ENCODE results near the gene TNIK. TPM values are rescaled to one million over a fixed set of nuclear protein-coding genes. Genes with fewer than 3 reads are reported as not detected.

TNIK gene
- total RNA-seq, 1 experiment from 2014 or later = 7.0 TPM

DNA sequence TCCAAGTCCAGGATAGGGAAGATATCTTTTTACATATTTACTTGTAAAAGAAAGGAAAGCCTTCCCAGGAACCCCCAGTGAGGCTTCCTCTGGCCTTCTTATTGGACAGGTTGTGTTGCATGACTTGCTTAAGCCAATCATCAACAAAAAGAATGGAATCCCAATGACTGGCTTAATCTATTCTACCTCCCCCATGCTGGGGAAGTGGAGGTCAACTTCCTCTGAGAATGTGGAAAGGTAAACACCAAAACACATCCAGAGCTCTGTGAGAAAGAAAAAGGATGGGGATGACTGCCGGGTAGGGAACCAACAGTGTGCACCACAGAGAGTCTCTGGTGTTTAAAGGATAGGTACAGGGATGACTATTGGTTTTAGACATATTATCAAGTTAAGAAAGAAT lies 25.1 kb downstream of the TNIK start:
- no peaks in the 10 kb centered on the region for H3K27me3 ChIP-seq (ENCODE audit: low read length)
- no peak overlapping the region for H3K4me2 ChIP-seq (ENCODE audit: low read length)
- no peak for ATAC-seq
- H3K27ac ChIP-seq (ENCODE audit: low read length) = no peak overlapping the region
- no peak overlapping the region for H3K4me3 ChIP-seq (ENCODE audit: low read length)
- CTCF ChIA-PET = no interaction called here
- no peaks in the 10 kb centered on the region for H4K20me1 ChIP-seq (ENCODE audit: low read length)
- TF ChIP-seq EZH2 (IDR thresholded peaks at IDR 0.05; ENCODE audit: low read length, unreplicated experiment) = no peak
- TF ChIP-seq EZH2phosphoT487 (IDR thresholded peaks at IDR 0.05; ENCODE audit: borderline replicate concordance, low read length) = no peak
- TF ChIP-seq, protein P1, sequence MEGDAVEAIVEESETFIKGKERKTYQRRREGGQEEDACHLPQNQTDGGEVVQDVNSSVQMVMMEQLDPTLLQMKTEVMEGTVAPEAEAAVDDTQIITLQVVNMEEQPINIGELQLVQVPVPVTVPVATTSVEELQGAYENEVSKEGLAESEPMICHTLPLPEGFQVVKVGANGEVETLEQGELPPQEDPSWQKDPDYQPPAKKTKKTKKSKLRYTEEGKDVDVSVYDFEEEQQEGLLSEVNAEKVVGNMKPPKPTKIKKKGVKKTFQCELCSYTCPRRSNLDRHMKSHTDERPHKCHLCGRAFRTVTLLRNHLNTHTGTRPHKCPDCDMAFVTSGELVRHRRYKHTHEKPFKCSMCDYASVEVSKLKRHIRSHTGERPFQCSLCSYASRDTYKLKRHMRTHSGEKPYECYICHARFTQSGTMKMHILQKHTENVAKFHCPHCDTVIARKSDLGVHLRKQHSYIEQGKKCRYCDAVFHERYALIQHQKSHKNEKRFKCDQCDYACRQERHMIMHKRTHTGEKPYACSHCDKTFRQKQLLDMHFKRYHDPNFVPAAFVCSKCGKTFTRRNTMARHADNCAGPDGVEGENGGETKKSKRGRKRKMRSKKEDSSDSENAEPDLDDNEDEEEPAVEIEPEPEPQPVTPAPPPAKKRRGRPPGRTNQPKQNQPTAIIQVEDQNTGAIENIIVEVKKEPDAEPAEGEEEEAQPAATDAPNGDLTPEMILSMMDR (conservative IDR thresholded peaks at IDR 0.05; ENCODE audit: low read depth, low read length) = no peak
- POLR2A ChIA-PET (ENCODE audit: unreplicated experiment) = no interaction called here
- H3K9me2 ChIP-seq (replicated peaks; ENCODE audit: low read length) = no peaks in the 10 kb centered on the region
- no peaks in the 10 kb centered on the region for H3K4me1 ChIP-seq (ENCODE audit: insufficient read depth, low read length)
- DNase-seq = no peak
- H3K9ac ChIP-seq (ENCODE audit: low read length) = no peak overlapping the region
- H3K9me3 ChIP-seq (ENCODE audit: low read length) = no peaks in the 10 kb centered on the region
- no peaks in the 10 kb centered on the region for H3K36me3 ChIP-seq (ENCODE audit: low read depth, low read length)
- no TSS peak for BruUV-seq (replicated peaks)
- intact Hi-C loops (cut with micrococcal nuclease) = no loop called here
- no peak overlapping the region for H2AFZ ChIP-seq (ENCODE audit: low read length)
- H3K79me2 ChIP-seq (ENCODE audit: low read length) = no peaks in the 10 kb centered on the region
- H3F3A ChIP-seq (ENCODE audit: low read length, unreplicated experiment) = no peaks in the 10 kb centered on the region

- Histone ChIP-seq H2AFZ (ENCODE audit: low read length) (no peak overlapping the region), H3K9ac (ENCODE audit: low read length) (no peak overlapping the region), H3K27ac (ENCODE audit: low read length) (no peak overlapping the region), H3K79me2 (ENCODE audit: low read length) (no peaks in the 10 kb centered on the region), H3K4me3 (ENCODE audit: low read length) (no peak overlapping the region), H3K9me3 (ENCODE audit: low read length) (no peaks in the 10 kb centered on the region), H3K4me2 (ENCODE audit: low read length) (no peak overlapping the region), H3K9me2 (replicated peaks; ENCODE audit: low read length) (no peaks in the 10 kb centered on the region), H3K4me1 (ENCODE audit: insufficient read depth, low read length) (no peaks in the 10 kb centered on the region), H3F3A (ENCODE audit: low read length, unreplicated experiment) (no peaks in the 10 kb centered on the region), H3K36me3 (ENCODE audit: low read depth, low read length) (no peaks in the 10 kb centered on the region), H4K20me1 (ENCODE audit: low read length) (no peaks in the 10 kb centered on the region), H3K27me3 (ENCODE audit: low read length) (no peaks in the 10 kb centered on the region)
- no peak for TF ChIP-seq EZH2phosphoT487 (IDR thresholded peaks at IDR 0.05; ENCODE audit: borderline replicate concordance, low read length)
- no peak for TF ChIP-seq EZH2 (IDR thresholded peaks at IDR 0.05; ENCODE audit: low read length, unreplicated experiment)
- TF ChIP-seq, protein P1 (conservative IDR thresholded peaks at IDR 0.05; ENCODE audit: low read depth, low read length) = no peak
- DNase-seq = no peak
- no peak for ATAC-seq
- no TSS peak for BruUV-seq (replicated peaks)
- CTCF ChIA-PET = no interaction called here
- intact Hi-C loops (cut with micrococcal nuclease) = no loop called here
- POLR2A ChIA-PET (ENCODE audit: unreplicated experiment) = no interaction called here
Observed at GRCh38 chr3:171432548-171432947, 27.7 kb downstream of the TNIK start.

DNA sequence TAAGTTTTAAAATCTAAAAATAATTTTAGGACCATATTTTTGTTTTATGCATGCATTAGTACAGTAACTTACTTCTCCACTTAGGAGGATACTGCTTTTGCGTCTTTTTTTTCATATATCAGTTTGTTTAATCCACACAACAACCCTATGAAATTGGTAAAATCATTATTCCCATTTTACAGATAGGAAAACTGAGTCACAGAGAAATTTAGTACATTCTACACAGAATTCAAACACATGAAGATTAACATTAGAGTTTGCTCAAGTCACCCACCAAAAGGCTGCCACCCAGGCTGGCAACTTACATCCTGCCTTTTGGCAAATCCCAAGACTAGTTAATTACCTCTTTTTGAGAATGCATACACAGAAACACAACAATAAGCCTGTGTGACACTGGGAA lies 28.7 kb downstream of the TNIK start:
- H3K4me1 ChIP-seq (ENCODE audit: insufficient read depth, low read length) = no peaks in the 10 kb centered on the region
- H3K9me3 ChIP-seq (ENCODE audit: low read length) = no peaks in the 10 kb centered on the region
- H3K9ac ChIP-seq (ENCODE audit: low read length) = no peak overlapping the region
- no peaks in the 10 kb centered on the region for H3K79me2 ChIP-seq (ENCODE audit: low read length)
- no peak overlapping the region for H3K4me3 ChIP-seq (ENCODE audit: low read length)
- intact Hi-C loops (cut with micrococcal nuclease) = no loop called here
- CTCF ChIA-PET = no interaction called here
- H3K9me2 ChIP-seq (replicated peaks; ENCODE audit: low read length) = no peaks in the 10 kb centered on the region
- no peaks in the 10 kb centered on the region for H4K20me1 ChIP-seq (ENCODE audit: low read length)
- no peak overlapping the region for H2AFZ ChIP-seq (ENCODE audit: low read length)
- POLR2A ChIA-PET (ENCODE audit: unreplicated experiment) = no interaction called here
- TF ChIP-seq EZH2 (IDR thresholded peaks at IDR 0.05; ENCODE audit: low read length, unreplicated experiment) (no peak), EZH2phosphoT487 (IDR thresholded peaks at IDR 0.05; ENCODE audit: borderline replicate concordance, low read length) (no peak)
- TF ChIP-seq, protein P1 (conservative IDR thresholded peaks at IDR 0.05; ENCODE audit: low read depth, low read length) = no peak
- no peaks in the 10 kb centered on the region for H3K36me3 ChIP-seq (ENCODE audit: low read depth, low read length)
- H3K4me2 ChIP-seq (ENCODE audit: low read length) = no peak overlapping the region
- BruUV-seq (replicated peaks) = no TSS peak
- DNase-seq (no peak), ATAC-seq (no peak)
- no peaks in the 10 kb centered on the region for H3F3A ChIP-seq (ENCODE audit: low read length, unreplicated experiment)
- no peaks in the 10 kb centered on the region for H3K27me3 ChIP-seq (ENCODE audit: low read length)
- H3K27ac ChIP-seq (ENCODE audit: low read length) = no peak overlapping the region
